Chondrocyte (in vitro differentiated cells): ENCODE data around the gene LRRC43. TPM values are rescaled to one million over a fixed set of nuclear protein-coding genes. Genes with fewer than 3 reads are reported as not detected.

ENCODE experiments used
- DNase-seq: peaks from one replicate; pipeline ENCODE4 v3.0.0; 2021; ENCODE audit warnings: mixed read lengths, low spot score
- H3K27ac Mint-ChIP-seq: one replicate; pipeline ENCODE4 v1.8.0; 2021; ENCODE audit warnings: mild to moderate bottlenecking, moderate library complexity, mixed read lengths; ENCODE audit not compliant: unreplicated experiment
- H3K27me3 Mint-ChIP-seq: 2 replicates; pipeline ENCODE4 v1.8.0; 2021; ENCODE audit warnings: low read depth, mixed read lengths
- H3K36me3 Mint-ChIP-seq: 2 replicates; pipeline ENCODE4 v1.8.0; 2021; ENCODE audit warnings: low read depth, mixed read lengths
- H3K4me1 Mint-ChIP-seq: 2 replicates; pipeline ENCODE4 v1.8.0; 2021; ENCODE audit warnings: low read depth, mild to moderate bottlenecking, mixed read lengths
- H3K4me3 Mint-ChIP-seq: one replicate; pipeline ENCODE4 v1.8.0; 2021; ENCODE audit warnings: mild to moderate bottlenecking, moderate library complexity, mixed read lengths; ENCODE audit not compliant: unreplicated experiment
- H3K9me3 Mint-ChIP-seq: 2 replicates; pipeline ENCODE4 v1.8.0; 2021; ENCODE audit warnings: low read depth, mixed read lengths
- total RNA-seq: library from RNA; stranded (reverse); gene quantifications from 3 replicates; pipeline ENCODE4 v1.2.1, GENCODE V29; 2021
- TF ChIP-seq, protein P1 (sequence below): fragments of 200-600 bp; sonication (generic); IDR thresholded peaks from 2 replicates; pipeline ENCODE4 v1.5.0; 2021; ENCODE audit warnings: antibody characterized with exemption, mild to moderate bottlenecking, moderate library complexity

LRRC43 gene
- total RNA-seq, 1 donor from 2014 or later, result 2.0 TPM

DNA sequence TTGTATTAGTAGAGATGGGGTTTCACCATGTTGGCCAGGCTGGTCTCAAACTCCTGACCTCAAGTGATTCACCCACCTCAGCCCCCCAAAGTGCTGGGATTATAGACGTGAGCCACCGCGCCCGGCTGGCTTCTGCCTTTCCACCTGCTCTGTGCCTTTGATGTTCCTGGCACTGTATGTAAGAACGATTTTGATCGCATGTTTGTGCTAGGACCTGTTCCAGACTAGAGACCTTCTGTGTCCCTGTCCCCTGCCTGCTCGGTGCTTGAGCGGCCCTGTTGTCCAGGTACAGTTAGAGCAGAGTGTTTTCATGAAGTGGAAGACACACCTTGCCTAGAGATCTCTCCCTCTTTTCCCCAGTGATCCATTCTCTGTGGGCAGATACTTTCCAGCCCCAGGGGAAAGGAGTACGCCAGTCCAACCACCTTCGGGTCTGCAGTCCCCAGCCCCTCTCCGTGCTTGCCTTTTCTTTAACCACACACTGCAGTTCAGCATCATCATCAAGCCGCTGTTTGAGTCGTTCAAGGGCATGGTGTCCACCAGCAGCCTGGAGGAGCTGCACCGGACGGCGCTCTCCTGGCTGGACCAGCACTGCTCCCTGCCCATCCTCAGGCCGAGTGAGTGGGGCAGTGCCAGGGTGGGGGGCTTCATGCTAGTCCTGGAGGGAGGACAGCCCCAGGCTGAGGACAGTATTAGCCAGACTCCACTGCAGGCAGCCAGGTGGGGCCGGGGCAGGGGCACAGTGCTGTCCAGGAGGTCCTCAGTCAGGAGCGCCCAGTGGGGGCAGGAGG is 42.3 kb upstream of the LRRC43 start:
- no peaks in the 10 kb centered on the region for H3K27me3 Mint-ChIP-seq
- DNase-seq, result no peak
- H3K27ac Mint-ChIP-seq, result no peak overlapping the region
- peaks cover 22% of the 10 kb centered on the region for H3K36me3 Mint-ChIP-seq
- H3K9me3 Mint-ChIP-seq, result no peaks in the 10 kb centered on the region
- no peaks in the 10 kb centered on the region for H3K4me1 Mint-ChIP-seq
- H3K4me3 Mint-ChIP-seq, result no peak overlapping the region
- TF ChIP-seq, protein P1, sequence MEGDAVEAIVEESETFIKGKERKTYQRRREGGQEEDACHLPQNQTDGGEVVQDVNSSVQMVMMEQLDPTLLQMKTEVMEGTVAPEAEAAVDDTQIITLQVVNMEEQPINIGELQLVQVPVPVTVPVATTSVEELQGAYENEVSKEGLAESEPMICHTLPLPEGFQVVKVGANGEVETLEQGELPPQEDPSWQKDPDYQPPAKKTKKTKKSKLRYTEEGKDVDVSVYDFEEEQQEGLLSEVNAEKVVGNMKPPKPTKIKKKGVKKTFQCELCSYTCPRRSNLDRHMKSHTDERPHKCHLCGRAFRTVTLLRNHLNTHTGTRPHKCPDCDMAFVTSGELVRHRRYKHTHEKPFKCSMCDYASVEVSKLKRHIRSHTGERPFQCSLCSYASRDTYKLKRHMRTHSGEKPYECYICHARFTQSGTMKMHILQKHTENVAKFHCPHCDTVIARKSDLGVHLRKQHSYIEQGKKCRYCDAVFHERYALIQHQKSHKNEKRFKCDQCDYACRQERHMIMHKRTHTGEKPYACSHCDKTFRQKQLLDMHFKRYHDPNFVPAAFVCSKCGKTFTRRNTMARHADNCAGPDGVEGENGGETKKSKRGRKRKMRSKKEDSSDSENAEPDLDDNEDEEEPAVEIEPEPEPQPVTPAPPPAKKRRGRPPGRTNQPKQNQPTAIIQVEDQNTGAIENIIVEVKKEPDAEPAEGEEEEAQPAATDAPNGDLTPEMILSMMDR, result no peak

DNA sequence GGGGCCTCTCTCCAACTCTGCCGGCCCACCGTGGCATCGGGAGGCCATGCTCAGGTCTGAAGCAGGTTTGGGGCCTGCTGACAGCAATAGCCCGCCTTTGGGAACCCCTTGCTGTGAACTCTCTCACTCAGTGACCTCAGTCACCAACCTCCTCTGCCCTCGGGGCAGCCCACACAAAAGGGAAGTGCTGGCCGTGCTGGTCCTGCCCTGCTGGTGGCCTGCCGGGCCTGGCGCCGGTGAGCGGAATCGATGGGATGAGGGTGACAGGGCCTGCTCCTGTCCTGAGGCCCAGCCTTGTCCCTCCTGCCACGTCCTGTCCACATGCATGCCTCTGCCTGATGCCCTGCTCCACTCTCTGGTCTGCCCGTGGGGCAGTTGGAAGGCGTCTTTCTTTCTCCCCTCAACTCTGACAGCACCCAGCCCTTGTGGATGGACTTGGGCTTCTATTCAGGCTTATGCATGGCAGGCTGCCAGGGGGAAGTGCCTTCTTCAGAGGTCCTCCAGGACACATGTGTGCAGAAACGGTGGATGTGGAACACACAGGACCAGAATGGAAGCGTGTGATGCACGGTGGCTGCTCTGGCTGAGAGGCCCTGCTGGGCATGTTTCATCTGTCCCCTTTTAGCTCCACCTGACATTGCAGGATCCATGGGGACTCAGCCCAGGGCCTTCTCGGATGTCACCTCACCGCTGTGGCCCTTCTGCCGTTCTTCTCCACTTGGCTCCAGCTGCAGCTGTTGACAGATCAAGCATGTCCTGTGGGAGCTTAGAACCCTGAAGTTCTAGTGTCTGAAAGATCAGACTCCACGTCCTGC is 40.8 kb upstream of the LRRC43 start:
- Mint-ChIP-seq H3K4me3 (no peak overlapping the region), H3K9me3 (no peaks in the 10 kb centered on the region), H3K36me3 (peaks cover 22% of the 10 kb centered on the region), H3K4me1 (no peaks in the 10 kb centered on the region), H3K27ac (no peak overlapping the region), H3K27me3 (no peaks in the 10 kb centered on the region)
- TF ChIP-seq, protein P1, result no peak
- DNase-seq, result no peak

DNA sequence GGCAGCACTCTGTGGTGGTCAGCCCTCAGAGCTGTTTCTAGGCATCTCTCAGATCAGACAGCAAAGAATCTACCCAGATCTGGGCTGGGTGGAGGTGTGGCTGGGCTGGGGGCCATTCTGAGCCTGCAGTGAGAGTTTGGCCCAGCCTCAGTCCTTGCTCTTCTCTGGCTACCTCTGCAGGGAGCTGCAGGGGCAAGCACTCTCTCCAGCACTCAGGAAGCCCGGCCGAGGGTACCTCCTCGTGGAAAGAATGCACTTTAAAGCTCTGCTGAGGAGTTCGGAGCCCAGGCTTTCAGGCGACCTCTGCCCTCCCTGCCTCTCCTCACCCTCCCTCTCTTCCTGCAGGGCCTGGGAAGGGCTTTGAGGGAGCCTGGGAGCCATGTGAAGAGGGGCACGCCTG is 40.1 kb upstream of the LRRC43 start:
- H3K4me3 Mint-ChIP-seq, result no peak overlapping the region
- peaks cover 22% of the 10 kb centered on the region for H3K36me3 Mint-ChIP-seq
- no peak for DNase-seq
- no peak overlapping the region for H3K27ac Mint-ChIP-seq
- H3K9me3 Mint-ChIP-seq, result no peaks in the 10 kb centered on the region
- no peaks in the 10 kb centered on the region for H3K4me1 Mint-ChIP-seq
- no peaks in the 10 kb centered on the region for H3K27me3 Mint-ChIP-seq
- TF ChIP-seq, protein P1, result no peak

DNA sequence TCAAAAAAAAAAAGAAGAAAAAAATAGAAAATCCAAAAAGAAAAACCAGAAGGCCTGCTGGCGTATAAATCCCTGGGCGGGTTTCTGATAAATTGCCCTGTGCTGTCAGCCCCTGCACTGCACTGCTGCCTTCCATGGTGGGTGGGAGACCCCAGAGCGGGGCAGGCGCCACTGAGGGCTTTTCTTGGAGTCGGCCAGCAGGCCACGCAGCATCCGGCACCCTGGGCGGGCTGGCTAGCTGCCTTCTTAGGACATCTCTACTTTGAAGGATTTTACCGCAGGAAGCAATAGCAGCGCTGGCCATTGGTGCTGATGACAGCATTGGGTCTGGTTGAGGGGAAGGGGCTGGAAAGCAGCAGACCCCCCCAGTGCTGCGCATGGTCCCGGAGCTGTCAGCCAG is 38.0 kb upstream of the LRRC43 start:
- no peaks in the 10 kb centered on the region for H3K4me1 Mint-ChIP-seq
- no peaks in the 10 kb centered on the region for H3K27me3 Mint-ChIP-seq
- peaks cover 13% of the 10 kb centered on the region for H3K36me3 Mint-ChIP-seq
- no peak overlapping the region for H3K27ac Mint-ChIP-seq
- no peak overlapping the region for H3K4me3 Mint-ChIP-seq
- no peaks in the 10 kb centered on the region for H3K9me3 Mint-ChIP-seq
- TF ChIP-seq, protein P1, result no peak
- no peak for DNase-seq

DNA sequence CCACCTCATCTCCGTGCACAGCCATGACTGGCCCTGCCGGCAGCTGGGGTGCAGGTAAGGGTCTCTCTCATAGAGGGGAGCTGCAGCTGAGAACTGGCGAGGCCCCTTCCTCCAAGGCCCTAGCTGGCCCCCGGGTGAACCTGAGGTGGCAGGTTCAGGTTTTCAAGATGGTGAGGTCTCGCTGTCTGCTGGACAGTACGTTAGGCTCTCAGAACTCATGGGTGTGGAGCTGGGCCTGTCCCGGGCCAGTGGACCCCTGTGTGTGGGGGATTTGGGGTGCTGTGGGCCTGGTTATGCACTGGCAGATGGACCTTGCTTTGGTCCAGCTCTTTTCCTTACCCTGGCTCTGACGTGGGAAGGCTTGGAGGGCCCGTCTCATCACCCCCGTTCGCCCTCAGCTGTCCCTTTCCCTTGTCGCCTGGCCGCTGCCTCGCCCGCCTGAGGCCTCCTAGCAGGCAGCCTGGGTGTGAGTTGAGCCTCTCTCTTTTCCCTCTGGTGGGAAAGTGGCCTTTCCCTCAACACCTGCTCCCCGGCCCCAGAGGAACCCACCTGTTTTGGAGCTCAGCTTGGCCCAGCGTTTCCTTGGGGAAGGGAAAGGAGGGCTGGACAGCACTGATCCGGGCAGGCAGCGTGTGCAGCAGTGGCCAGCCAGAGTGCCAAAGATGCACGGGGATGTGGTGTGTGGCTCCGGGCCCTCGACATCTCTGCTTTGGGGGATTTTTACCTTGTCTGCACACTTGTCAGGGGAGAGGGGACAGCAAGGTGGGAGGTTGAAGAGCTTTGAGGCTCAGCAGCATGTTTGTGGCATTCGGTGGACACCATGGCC is 37.2 kb upstream of the LRRC43 start:
- Mint-ChIP-seq H3K9me3 (no peaks in the 10 kb centered on the region), H3K27me3 (no peaks in the 10 kb centered on the region), H3K4me3 (no peak overlapping the region), H3K27ac (no peak overlapping the region), H3K4me1 (no peaks in the 10 kb centered on the region), H3K36me3 (peaks cover 10% of the 10 kb centered on the region)
- no peak for DNase-seq
- TF ChIP-seq, protein P1, result no peak
